NB4 (cell line): Measurements from ENCODE around the gene ARRDC4.

Experiments
- MYC ChIP-seq: IDR thresholded peaks from 2 replicates; pipeline ENCODE4 v1.6.1; 2011; ENCODE audit warnings: low read depth, low read length
- POLR2A ChIP-seq: IDR thresholded peaks from 2 replicates; pipeline ENCODE4 v1.6.1; 2011; ENCODE audit warnings: mild to moderate bottlenecking; ENCODE audit not compliant: insufficient read length; ENCODE audit errors: extremely low read depth
- TF ChIP-seq, protein P1 (sequence below): IDR thresholded peaks from one replicate; pipeline ENCODE4 v1.5.1; 2012; ENCODE audit warnings: low read depth, low read length
- TF ChIP-seq, protein P2 (sequence below): IDR thresholded peaks from 2 replicates; pipeline ENCODE4 v1.6.1; 2011; ENCODE audit warnings: low read depth, low read length

DNA sequence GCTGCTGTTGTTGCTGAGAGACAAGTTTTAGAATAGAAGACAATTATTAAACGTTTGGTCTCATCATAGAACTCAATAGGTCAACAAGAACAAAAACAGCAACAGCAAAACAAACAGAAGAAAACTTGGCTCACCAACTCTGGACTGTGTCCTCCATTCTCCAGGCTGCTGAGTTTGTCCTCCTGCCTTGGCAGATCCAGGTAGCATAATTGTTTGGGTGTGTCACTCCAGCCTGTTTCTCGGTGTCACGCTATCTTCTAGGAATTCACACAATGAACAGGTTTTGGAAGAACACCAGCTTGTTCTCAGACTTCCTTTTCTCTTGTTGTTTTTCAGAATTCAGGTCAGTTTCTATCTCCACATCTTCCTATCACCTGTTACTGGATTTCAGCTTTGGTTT, 34.7 kb downstream of the ARRDC4 start:
- TF ChIP-seq, protein P1, sequence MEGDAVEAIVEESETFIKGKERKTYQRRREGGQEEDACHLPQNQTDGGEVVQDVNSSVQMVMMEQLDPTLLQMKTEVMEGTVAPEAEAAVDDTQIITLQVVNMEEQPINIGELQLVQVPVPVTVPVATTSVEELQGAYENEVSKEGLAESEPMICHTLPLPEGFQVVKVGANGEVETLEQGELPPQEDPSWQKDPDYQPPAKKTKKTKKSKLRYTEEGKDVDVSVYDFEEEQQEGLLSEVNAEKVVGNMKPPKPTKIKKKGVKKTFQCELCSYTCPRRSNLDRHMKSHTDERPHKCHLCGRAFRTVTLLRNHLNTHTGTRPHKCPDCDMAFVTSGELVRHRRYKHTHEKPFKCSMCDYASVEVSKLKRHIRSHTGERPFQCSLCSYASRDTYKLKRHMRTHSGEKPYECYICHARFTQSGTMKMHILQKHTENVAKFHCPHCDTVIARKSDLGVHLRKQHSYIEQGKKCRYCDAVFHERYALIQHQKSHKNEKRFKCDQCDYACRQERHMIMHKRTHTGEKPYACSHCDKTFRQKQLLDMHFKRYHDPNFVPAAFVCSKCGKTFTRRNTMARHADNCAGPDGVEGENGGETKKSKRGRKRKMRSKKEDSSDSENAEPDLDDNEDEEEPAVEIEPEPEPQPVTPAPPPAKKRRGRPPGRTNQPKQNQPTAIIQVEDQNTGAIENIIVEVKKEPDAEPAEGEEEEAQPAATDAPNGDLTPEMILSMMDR, result no peak
- TF ChIP-seq POLR2A, result no peak
- TF ChIP-seq, protein P2, sequence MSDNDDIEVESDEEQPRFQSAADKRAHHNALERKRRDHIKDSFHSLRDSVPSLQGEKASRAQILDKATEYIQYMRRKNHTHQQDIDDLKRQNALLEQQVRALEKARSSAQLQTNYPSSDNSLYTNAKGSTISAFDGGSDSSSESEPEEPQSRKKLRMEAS, result no peak
- TF ChIP-seq MYC, result no peak
